NB4 (cell line): ENCODE data around the gene NIM1K.

Experiments
- POLR2A ChIP-seq: IDR thresholded peaks from 2 replicates; pipeline ENCODE4 v1.6.1; 2011; ENCODE audit warnings: mild to moderate bottlenecking; ENCODE audit not compliant: insufficient read length; ENCODE audit errors: extremely low read depth
- TF ChIP-seq, protein P1 (sequence below): IDR thresholded peaks from 2 replicates; pipeline ENCODE4 v1.6.1; 2011; ENCODE audit warnings: low read depth, low read length
- TF ChIP-seq, protein P2 (sequence below): IDR thresholded peaks from one replicate; pipeline ENCODE4 v1.5.1; 2012; ENCODE audit warnings: low read depth, low read length

DNA sequence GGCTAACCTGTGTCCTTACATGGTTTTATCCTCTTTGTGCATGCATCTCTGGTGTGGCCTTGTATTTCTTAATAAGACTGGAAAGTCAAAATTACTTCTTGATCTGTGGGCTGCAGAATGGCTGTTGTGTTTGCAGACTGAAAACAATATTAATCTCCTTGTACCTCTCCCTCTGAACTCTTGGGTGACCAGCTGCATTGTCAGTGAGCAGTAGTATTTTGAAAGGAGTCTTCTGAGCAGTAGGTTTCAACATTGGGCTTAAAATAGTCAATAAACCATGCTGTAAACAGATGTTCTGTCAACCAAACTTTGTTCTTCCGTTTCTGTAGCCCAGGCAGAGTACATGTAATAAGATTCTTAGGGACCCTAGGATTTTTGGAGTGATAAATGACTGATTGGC lies 26.7 kb upstream of the NIM1K start:
- TF ChIP-seq, protein P1, sequence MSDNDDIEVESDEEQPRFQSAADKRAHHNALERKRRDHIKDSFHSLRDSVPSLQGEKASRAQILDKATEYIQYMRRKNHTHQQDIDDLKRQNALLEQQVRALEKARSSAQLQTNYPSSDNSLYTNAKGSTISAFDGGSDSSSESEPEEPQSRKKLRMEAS = no peak
- TF ChIP-seq, protein P2, sequence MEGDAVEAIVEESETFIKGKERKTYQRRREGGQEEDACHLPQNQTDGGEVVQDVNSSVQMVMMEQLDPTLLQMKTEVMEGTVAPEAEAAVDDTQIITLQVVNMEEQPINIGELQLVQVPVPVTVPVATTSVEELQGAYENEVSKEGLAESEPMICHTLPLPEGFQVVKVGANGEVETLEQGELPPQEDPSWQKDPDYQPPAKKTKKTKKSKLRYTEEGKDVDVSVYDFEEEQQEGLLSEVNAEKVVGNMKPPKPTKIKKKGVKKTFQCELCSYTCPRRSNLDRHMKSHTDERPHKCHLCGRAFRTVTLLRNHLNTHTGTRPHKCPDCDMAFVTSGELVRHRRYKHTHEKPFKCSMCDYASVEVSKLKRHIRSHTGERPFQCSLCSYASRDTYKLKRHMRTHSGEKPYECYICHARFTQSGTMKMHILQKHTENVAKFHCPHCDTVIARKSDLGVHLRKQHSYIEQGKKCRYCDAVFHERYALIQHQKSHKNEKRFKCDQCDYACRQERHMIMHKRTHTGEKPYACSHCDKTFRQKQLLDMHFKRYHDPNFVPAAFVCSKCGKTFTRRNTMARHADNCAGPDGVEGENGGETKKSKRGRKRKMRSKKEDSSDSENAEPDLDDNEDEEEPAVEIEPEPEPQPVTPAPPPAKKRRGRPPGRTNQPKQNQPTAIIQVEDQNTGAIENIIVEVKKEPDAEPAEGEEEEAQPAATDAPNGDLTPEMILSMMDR = no peak
- TF ChIP-seq POLR2A = no peak
